SK-N-SH treated with all-trans-retinoic acid at 6 μM for 48 hours (cell line): ENCODE measurements around the gene VSIG1.

Experiments used
- ATAC-seq: fragments of 200-7000 bp; cut with Tn5 transposase; 3 replicates; pipeline ENCODE4 v1.9.1; 2020; ENCODE audit warnings: mild to moderate bottlenecking, moderate library complexity
- ARNTL ChIP-seq: fragments of 450-650 bp; formaldehyde crosslinking; IDR thresholded peaks from 2 replicates; pipeline ENCODE4 v1.5.0; 2020; ENCODE audit warnings: low read depth, mild to moderate bottlenecking, moderate library complexity, borderline replicate concordance
- BACH2 ChIP-seq: fragments of 250-450 bp; sonication (Bioruptor Pico); IDR thresholded peaks from 2 replicates; pipeline ENCODE4 v1.9.0; 2021; ENCODE audit warnings: mild to moderate bottlenecking, borderline replicate concordance
- CREB5 ChIP-seq: fragments of 250-450 bp; sonication (Bioruptor Pico); IDR thresholded peaks from 2 replicates; pipeline ENCODE4 v1.5.1; 2020; ENCODE audit warnings: low read depth, mild to moderate bottlenecking, moderate library complexity
- CSDC2 ChIP-seq: fragments of 250-450 bp; sonication (Bioruptor Pico); IDR thresholded peaks from 2 replicates; pipeline ENCODE4 v1.5.0; 2020; ENCODE audit warnings: mild to moderate bottlenecking, moderate library complexity
- ESRRG ChIP-seq: fragments of 250-450 bp; sonication (Bioruptor Pico); IDR thresholded peaks from 2 replicates; pipeline ENCODE4 v1.6.1; 2021; ENCODE audit warnings: mild to moderate bottlenecking
- GLIS3 ChIP-seq: fragments of 250-450 bp; sonication (Bioruptor Pico); IDR thresholded peaks from 2 replicates; pipeline ENCODE4 v1.5.0; 2020; ENCODE audit warnings: mild to moderate bottlenecking, moderate library complexity
- OSR1 ChIP-seq: fragments of 250-450 bp; sonication (Bioruptor Pico); IDR thresholded peaks from 2 replicates; pipeline ENCODE4 v1.8.0; 2022; ENCODE audit warnings: moderate library complexity, mild to moderate bottlenecking, inconsistent platforms
- PATZ1 ChIP-seq: fragments of 250-450 bp; sonication (Bioruptor Pico); IDR thresholded peaks from 2 replicates; pipeline ENCODE4 v1.8.0; 2020; ENCODE audit warnings: mild to moderate bottlenecking, moderate library complexity, borderline replicate concordance
- PPARA ChIP-seq: fragments of 250-450 bp; sonication (Bioruptor Pico); IDR thresholded peaks from 2 replicates; pipeline ENCODE4 v1.5.0; 2020; ENCODE audit warnings: mild to moderate bottlenecking, borderline replicate concordance
- RARB ChIP-seq: fragments of 250-450 bp; sonication (Bioruptor Pico); IDR thresholded peaks from 2 replicates; pipeline ENCODE4 v1.8.0; 2021; ENCODE audit warnings: mild to moderate bottlenecking, moderate library complexity
- SNAI2 ChIP-seq: fragments of 250-450 bp; sonication (Bioruptor Pico); IDR thresholded peaks from 2 replicates; pipeline ENCODE4 v1.5.0; 2020; ENCODE audit warnings: mild to moderate bottlenecking, moderate library complexity
- TCF4 ChIP-seq: fragments of 250-450 bp; sonication (Bioruptor Pico); IDR thresholded peaks from 2 replicates; pipeline ENCODE4 v1.8.0; 2021; ENCODE audit warnings: mild to moderate bottlenecking, moderate library complexity, borderline replicate concordance
- TOX ChIP-seq: fragments of 250-450 bp; sonication (Bioruptor Pico); IDR thresholded peaks from 2 replicates; pipeline ENCODE4 v1.8.0; 2021; ENCODE audit warnings: mild to moderate bottlenecking, moderate library complexity, borderline replicate concordance
- ZFP3 ChIP-seq: fragments of 250-450 bp; sonication (Bioruptor Pico); IDR thresholded peaks from 2 replicates; pipeline ENCODE4 v1.5.0; 2020; ENCODE audit warnings: mild to moderate bottlenecking, moderate library complexity
- ZFP30 ChIP-seq: fragments of 450-650 bp; formaldehyde crosslinking; IDR thresholded peaks from 2 replicates; pipeline ENCODE4 v1.5.0; 2022; ENCODE audit warnings: mild to moderate bottlenecking, moderate library complexity
- ZNF565 ChIP-seq: fragments of 450-650 bp; formaldehyde crosslinking; conservative IDR thresholded peaks from 2 replicates; pipeline ENCODE4 v1.5.0; 2020; ENCODE audit warnings: low read depth, mild to moderate bottlenecking, moderate library complexity
- ZNF70 ChIP-seq: fragments of 450-650 bp; formaldehyde crosslinking; IDR thresholded peaks from 2 replicates; pipeline ENCODE4 v1.5.0; 2020; ENCODE audit warnings: mild to moderate bottlenecking, moderate library complexity
- ZNF8 ChIP-seq: fragments of 450-650 bp; formaldehyde crosslinking; IDR thresholded peaks from 2 replicates; pipeline ENCODE4 v1.5.0; 2020; ENCODE audit warnings: mild to moderate bottlenecking, moderate library complexity
- TF ChIP-seq, protein P1 (sequence below): fragments of 250-450 bp; sonication (Bioruptor Pico); IDR thresholded peaks from 2 replicates; pipeline ENCODE4 v1.5.0; 2020; ENCODE audit warnings: mild to moderate bottlenecking, moderate library complexity
- TF ChIP-seq, protein P2 (sequence below): fragments of 250-450 bp; sonication (Bioruptor Pico); IDR thresholded peaks from 2 replicates; pipeline ENCODE4 v1.8.0; 2021; ENCODE audit warnings: low read depth, mild to moderate bottlenecking, moderate library complexity, borderline replicate concordance

The VSIG1 gene

DNA sequence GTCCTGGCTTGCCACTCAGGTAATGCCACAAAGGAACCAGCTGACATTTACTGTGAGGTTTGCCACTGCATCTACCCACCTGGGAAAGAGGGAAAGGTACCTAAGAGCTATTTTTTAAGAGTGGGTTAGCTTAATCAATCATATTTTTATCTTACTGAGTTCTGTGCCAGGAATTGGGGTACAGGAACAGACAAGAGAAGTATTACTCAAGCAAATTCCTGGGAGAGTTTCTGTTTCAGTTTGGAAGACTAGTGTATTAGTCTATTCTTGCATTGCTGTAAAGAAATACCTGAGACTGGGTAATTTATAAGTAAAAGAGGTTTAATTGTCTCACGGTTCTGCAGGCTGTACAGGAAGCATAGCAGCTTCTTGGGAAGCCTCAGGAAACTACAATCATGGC, 23.3 kb downstream of the VSIG1 start (continued):
- no peak for TF ChIP-seq CREB5 (CRISPR knock-in tag)
- no peak for TF ChIP-seq RARB (CRISPR knock-in tag)

GRCh38 chrX:108070891-108071290, 26.0 kb downstream of the VSIG1 start:
- TF ChIP-seq ZNF565, result no peak
- TF ChIP-seq ZNF8 (CRISPR knock-in tag), result no peak
- TF ChIP-seq RARB (CRISPR knock-in tag), result no peak
- ATAC-seq, result no peak

DNA sequence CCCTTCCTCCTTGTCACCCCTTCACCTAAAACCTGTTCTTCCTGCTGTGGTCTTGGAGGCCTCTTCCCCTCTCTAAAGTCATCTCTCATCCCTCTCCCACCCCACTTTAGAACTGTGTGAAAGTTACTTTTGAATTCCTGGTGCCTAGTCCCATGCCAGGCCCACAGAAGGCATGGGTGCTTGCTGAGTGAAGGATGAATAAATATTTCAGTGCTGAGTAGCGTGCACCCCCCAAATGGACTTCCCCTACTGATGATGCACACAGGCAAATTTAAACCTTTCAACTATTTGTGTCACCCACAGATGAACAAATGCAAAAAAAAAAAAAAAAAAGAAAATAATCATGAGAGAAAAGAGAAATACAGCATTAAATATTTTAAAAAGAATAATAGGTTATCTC, 26.7 kb downstream of the VSIG1 start:
- no peak for ATAC-seq

DNA sequence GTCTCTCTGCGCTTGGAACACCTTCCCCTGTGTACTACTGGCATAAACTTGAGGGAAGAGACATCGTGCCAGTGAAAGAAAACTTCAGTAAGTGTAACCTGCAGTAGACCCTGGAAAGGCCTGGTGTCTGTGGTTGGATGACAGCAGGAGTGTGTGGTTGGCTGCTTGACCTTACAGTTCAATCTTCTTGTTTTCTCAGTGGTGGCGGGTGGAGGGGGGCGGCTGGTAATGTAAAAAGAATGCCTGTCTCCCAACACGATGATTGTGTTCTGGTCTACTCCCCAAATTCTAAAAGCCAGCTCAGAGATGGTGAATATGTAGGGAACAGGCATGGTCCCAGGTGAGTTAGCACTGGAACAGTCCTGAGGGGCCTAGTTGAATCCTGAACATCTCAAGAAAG, 27.9 kb downstream of the VSIG1 start:
- TF ChIP-seq SNAI2, result no peak
- no peak for TF ChIP-seq PATZ1 (CRISPR knock-in tag)
- no peak for TF ChIP-seq GLIS3
- no peak for TF ChIP-seq PPARA
- no peak for TF ChIP-seq TCF4
- TF ChIP-seq TOX (CRISPR knock-in tag), result no peak
- no peak for TF ChIP-seq ARNTL (CRISPR knock-in tag)
- no peak for TF ChIP-seq BACH2 (CRISPR knock-in tag)
- ATAC-seq, result no peak

More for the DNA sequence above, 26.7 kb downstream of the VSIG1 start:
- TF ChIP-seq TCF4 (no peak), PPARA (no peak), PATZ1 (CRISPR knock-in tag) (no peak), ARNTL (CRISPR knock-in tag) (no peak), ZNF8 (CRISPR knock-in tag) (no peak), GLIS3 (no peak), BACH2 (CRISPR knock-in tag) (no peak), ZNF70 (CRISPR knock-in tag) (no peak), SNAI2 (no peak), ZFP3 (CRISPR knock-in tag) (no peak), TOX (CRISPR knock-in tag) (no peak), RARB (CRISPR knock-in tag) (no peak), ESRRG (CRISPR knock-in tag) (no peak), OSR1 (CRISPR knock-in tag) (no peak), CREB5 (CRISPR knock-in tag) (no peak), CSDC2 (CRISPR knock-in tag) (no peak), ZNF565 (no peak), ZFP30 (no peak)
- TF ChIP-seq, protein P1, sequence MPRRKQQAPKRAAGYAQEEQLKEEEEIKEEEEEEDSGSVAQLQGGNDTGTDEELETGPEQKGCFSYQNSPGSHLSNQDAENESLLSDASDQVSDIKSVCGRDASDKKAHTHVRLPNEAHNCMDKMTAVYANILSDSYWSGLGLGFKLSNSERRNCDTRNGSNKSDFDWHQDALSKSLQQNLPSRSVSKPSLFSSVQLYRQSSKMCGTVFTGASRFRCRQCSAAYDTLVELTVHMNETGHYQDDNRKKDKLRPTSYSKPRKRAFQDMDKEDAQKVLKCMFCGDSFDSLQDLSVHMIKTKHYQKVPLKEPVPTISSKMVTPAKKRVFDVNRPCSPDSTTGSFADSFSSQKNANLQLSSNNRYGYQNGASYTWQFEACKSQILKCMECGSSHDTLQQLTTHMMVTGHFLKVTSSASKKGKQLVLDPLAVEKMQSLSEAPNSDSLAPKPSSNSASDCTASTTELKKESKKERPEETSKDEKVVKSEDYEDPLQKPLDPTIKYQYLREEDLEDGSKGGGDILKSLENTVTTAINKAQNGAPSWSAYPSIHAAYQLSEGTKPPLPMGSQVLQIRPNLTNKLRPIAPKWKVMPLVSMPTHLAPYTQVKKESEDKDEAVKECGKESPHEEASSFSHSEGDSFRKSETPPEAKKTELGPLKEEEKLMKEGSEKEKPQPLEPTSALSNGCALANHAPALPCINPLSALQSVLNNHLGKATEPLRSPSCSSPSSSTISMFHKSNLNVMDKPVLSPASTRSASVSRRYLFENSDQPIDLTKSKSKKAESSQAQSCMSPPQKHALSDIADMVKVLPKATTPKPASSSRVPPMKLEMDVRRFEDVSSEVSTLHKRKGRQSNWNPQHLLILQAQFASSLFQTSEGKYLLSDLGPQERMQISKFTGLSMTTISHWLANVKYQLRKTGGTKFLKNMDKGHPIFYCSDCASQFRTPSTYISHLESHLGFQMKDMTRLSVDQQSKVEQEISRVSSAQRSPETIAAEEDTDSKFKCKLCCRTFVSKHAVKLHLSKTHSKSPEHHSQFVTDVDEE (CRISPR knock-in tag), result no peak
- TF ChIP-seq, protein P2, sequence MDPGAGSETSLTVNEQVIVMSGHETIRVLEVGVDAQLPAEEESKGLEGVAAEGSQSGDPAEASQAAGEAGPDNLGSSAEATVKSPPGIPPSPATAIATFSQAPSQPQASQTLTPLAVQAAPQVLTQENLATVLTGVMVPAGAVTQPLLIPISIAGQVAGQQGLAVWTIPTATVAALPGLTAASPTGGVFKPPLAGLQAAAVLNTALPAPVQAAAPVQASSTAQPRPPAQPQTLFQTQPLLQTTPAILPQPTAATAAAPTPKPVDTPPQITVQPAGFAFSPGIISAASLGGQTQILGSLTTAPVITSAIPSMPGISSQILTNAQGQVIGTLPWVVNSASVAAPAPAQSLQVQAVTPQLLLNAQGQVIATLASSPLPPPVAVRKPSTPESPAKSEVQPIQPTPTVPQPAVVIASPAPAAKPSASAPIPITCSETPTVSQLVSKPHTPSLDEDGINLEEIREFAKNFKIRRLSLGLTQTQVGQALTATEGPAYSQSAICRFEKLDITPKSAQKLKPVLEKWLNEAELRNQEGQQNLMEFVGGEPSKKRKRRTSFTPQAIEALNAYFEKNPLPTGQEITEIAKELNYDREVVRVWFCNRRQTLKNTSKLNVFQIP (CRISPR knock-in tag), result no peak
